RCC 7860 (cell line): ENCODE measurements around the gene PSG5.
"Not testable (repeated sequence)": the region's sequence is repeated elsewhere in the genome, so short reads cannot be mapped to it uniquely, and the experiment has no call there.

Experiments
- DNase-seq: peaks from one replicate; pipeline ENCODE4 v3.0.0-alpha.2; 2015; ENCODE audit warnings: low spot score
- FAIRE-seq: peaks from 2 replicates; lab custom pipeline; 2012; peaks lifted over from hg19 to GRCh38; lab: Jason Lieb, UNC

PSG5 gene

DNA sequence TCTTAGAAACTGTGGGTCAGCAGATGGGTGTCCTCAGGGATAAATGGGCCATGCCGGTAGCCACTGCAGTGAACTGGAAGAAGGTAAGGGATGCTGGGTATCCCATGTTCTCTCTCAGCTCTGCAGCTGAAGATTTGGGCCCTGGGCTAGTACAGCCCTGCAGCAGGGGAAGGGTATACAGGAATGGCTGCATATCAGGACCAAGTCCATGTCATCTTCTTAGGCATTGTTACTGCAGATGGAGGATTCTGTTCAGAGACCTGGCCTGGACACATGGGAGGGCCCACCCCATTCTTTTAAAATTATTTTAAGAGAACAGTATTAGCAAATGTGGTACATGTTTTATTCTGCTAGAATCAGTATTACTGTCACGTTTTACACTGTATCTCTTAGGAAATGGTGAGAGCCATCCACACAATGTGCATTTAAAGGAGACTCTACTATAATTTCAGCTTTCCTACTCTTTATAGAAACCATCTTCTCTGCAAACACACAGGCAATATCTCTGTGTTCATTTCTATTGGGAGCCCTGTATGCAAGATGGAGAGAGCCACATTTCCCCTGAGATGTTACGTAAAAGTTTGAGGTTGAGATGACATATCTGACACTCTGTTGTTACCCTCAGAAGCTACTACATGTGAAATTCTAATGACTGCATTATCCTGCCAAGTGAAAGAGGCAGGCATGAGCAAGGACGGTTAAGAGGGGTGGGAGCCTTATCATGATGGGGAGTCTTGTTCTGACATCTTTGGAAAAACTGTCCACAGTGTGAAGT, 6.2 kb upstream of the PSG5 start:
- DNase-seq, FAIRE-seq: not testable (repeated sequence)

- DNase-seq, FAIRE-seq: not testable (repeated sequence)
Measured at GRCh38 chr19:43188092-43188491, 1.8 kb upstream of the PSG5 start.

DNA sequence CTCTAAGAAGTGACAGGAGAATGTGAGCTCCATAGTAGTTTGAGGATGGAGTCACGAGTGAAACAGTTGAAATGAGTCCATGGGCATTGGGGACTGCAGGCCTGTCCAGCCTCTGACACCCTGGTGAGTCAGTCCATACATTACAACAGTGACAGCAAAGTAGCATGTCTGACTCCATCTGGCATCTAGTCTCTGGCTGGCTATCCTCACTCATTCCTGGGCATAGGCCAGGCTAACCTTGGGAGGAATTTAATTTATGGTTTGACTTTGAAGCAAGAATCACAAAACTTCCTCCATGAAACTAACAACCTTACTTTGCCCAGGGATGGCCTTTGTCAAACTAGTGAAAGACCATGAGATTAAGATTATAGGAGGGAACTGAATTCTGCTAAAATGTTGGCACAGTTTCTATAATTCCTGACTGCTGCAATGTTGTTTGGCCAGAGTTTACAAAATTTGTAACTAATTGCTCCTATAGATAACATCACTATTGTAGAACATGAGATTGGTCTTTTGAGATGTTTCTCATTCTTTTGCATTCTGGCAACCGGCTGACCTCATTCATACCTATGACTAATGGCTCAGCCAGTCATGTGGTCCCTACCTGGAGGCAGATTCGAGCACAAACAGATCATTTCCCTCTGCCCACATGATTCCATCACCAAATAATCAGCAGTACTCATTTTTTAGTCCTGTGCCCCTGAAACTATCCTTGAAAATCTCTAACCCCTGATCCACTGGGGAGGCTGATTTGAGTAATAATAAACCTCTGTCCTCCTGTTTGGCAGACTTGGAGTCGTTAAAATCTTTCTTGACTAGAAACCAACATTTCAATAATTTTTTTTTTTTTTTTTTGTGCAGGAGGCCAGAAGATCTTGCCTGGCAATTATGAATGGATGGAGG, 4.2 kb downstream of the PSG5 start:
- peak; percentile 87 for DNase-seq
- peak; percentile 90 for FAIRE-seq

- DNase-seq, FAIRE-seq: not testable (repeated sequence)
Measured at GRCh38 chr19:43179569-43180147, 6.7 kb downstream of the PSG5 start.

DNA sequence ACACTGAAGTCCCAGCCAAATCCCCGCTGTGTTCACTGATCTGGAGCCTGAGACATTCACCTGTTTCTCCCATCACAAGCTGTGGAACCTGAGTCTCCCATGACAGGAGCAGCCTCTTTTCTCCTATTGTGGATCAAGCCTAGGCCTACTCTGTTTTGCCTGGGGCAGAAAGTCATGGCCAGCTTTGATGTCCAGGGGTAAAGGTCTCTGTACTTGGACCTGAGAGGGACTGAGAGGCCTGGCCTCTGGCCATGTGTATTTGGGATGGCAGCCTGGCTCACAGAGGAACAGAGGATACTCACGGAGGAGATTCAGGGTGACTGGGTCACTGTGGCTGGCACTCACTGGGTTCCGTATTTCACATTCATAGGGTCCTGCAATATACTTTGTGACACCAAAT, 7.8 kb downstream of the PSG5 start:
- FAIRE-seq, DNase-seq: not testable (repeated sequence)

GRCh38 chr19:43165906-43166305, 20.4 kb downstream of the PSG5 start:
- FAIRE-seq, DNase-seq: not testable (repeated sequence)

- FAIRE-seq, DNase-seq: not testable (repeated sequence)
Measured at GRCh38 chr19:43163135-43163534, 23.2 kb downstream of the PSG5 start.

DNA sequence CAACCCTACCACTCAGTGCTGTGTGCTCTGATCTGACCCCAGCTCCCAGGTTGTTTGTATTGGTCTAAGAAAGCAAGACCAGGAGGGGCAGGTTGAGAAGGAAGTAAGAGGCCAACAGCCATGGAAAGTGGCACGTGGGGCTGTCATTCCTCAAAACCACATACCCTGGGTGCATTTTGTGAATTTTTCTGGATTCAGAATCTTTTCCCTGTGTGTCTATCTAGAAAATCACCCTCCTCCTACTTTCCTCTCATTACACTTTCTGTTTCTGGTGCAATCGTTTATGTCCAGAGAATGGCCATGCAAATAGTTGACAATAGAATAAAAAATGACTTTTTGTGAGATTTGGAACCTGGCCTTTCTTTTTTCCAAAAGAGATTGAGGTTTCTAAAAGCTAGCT, 24.1 kb downstream of the PSG5 start:
- not testable (repeated sequence) for FAIRE-seq, DNase-seq

DNA sequence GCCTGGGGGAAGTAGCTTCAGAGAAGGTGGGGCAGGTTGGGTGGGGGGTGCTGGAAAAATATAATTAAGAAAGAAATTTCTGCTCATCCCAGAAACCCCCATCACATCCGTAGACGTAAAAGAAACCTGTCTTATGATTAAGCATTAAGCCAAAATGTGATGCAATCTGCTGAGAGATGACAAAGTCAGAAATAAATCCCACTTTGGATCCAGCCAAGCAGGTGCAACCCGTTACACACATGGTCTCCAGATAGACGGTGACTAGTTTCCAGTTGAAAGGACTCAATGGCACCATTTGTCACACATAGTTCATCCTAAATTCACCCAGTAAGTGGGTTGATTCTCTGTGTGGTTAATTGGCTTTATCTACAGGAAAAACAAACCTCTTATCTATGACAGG, 34.1 kb downstream of the PSG5 start:
- FAIRE-seq (no peak), DNase-seq (no peak)

DNA sequence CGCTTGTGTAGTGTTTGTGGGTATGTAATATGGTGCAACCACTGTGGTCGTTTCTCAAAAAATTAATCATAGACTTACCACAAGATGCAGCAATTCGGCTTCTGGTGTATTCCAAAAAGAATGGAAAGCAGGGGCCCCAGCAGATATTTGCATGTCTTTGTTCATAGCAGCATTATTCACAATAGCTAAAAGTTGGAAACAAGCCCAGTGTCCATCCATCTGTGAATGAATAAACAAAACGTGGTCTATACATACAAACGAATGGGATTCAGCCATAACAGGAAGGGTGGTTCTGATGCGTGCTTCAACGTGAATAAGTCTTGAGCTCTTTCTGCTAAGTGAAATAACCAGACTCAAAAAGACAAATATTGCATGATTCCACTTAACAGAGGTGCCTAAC, 36.5 kb downstream of the PSG5 start:
- peak; percentile 7 for DNase-seq
- not testable (repeated sequence) for FAIRE-seq

DNA sequence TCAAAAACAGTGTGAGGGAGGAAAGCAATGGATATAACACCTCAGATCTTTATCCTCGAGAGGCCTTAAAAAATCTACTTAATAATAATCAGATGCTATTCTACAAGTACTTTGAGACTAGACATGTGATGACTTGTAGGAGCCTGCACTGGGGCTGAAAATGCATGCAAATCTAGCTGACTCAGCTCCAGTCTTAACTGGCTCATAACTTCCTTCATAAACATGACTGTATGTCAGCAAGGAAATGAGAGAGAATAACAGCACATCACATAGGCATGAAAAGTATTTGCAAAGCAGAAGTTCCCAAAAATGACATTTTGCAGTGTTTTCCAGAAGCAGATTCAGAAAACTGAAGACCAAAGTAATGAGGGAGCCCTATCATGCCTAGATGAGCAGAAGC, 38.1 kb downstream of the PSG5 start:
- peak; percentile 63 for DNase-seq
- FAIRE-seq, result no peak

GRCh38 chr19:43141763-43142162, 44.6 kb downstream of the PSG5 start:
- not testable (repeated sequence) for DNase-seq, FAIRE-seq

- FAIRE-seq, result no peak
Measured at GRCh38 chr19:43132696-43133095, 53.6 kb downstream of the PSG5 start.

GRCh38 chr19:43131281-43131842, 55.0 kb downstream of the PSG5 start:
- DNase-seq, FAIRE-seq: not testable (repeated sequence)

More at GRCh38 chr19:43132696-43133095, 53.6 kb downstream of the PSG5 start:
- DNase-seq, result no peak

- not testable (repeated sequence) for FAIRE-seq, DNase-seq
Measured at GRCh38 chr19:43129197-43129596, 57.1 kb downstream of the PSG5 start.

GRCh38 chr19:43127336-43127735, 59.0 kb downstream of the PSG5 start:
- peak; percentile 7 for DNase-seq
- FAIRE-seq, result not testable (repeated sequence)

DNA sequence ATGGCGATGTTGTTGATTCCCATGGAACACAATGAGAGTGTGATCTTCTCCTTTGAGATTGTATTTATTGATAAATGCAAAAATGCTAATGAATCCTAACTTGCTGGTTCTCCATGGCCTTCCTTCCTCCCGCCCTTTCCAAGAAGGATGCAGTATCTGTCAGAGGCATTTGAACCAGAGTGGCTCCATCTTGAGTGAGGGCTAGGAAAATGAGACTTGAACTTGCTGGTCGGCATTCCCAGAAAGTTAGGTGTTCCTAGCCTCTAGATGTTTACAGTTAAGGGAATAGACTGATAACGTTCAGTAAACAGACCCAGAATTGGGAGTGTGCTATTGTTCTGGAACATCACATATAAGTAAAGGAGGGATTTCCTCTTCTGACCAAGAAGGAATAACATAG, 59.6 kb downstream of the PSG5 start:
- FAIRE-seq (no peak), DNase-seq (no peak)

- no peak for FAIRE-seq
- no peak for DNase-seq
Measured at GRCh38 chr19:43124360-43124759, 62.0 kb downstream of the PSG5 start.

DNA sequence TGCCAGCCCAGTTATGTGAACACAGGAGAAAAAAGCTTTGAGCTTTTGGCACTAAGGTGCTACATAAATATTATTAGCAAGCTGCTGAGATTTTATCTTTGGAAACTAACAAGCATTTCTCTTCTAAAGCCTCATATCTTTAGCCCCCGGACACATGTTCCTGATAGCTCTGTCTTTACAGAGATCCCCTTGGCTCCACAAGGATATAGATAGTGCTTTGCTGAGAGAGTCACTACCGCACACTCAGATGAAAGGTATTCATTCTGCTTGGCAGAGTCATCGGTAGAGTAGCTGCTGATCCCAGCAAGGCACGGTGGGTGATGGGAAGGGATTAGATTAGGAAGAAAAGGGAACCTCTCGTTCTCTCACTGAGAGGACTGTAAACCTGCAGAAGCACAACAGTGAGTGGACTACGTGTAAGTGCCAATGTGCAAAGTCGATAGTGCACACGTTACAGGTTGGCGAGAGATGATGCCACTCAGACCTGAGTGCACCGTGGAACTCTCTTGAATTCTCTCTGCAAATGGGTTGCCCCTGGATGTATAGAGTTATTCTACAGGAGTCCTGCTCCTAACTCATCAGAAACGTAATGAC, 65.8 kb downstream of the PSG5 start:
- peak; percentile 39 for DNase-seq
- FAIRE-seq, result not testable (repeated sequence)

DNA sequence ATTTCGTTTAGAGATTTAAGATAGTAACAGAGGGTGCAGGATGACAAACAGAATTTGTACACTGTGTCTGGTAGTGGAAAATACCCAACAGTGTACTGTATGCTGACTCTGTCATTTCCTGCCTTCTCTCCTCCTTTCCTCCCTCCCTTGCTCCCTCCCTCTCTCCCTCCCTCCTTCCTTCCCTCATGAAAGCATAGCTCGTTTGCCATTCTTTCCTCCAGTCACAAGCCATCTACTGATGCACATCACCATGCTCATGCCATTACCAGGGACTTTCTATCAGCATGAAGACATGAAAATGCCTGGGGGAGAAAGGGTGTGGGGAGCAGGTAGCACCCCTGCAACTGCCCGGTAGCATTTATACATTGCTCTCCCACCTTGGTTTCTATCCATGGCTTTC, 66.8 kb downstream of the PSG5 start:
- not testable (repeated sequence) for FAIRE-seq, DNase-seq
